C4-2B (cell line): Measurements from ENCODE around the gene SPNS3.

Experiments
- ZFX ChIP-seq: fragments of 450-650 bp; IDR thresholded peaks from 2 replicates; pipeline ENCODE4 v1.6.1; 2017
- TF ChIP-seq, protein P1 (sequence below): fragments of 450-650 bp; conservative IDR thresholded peaks from 2 replicates; pipeline ENCODE4 v1.5.1; 2017; ENCODE audit warnings: mild to moderate bottlenecking

DNA sequence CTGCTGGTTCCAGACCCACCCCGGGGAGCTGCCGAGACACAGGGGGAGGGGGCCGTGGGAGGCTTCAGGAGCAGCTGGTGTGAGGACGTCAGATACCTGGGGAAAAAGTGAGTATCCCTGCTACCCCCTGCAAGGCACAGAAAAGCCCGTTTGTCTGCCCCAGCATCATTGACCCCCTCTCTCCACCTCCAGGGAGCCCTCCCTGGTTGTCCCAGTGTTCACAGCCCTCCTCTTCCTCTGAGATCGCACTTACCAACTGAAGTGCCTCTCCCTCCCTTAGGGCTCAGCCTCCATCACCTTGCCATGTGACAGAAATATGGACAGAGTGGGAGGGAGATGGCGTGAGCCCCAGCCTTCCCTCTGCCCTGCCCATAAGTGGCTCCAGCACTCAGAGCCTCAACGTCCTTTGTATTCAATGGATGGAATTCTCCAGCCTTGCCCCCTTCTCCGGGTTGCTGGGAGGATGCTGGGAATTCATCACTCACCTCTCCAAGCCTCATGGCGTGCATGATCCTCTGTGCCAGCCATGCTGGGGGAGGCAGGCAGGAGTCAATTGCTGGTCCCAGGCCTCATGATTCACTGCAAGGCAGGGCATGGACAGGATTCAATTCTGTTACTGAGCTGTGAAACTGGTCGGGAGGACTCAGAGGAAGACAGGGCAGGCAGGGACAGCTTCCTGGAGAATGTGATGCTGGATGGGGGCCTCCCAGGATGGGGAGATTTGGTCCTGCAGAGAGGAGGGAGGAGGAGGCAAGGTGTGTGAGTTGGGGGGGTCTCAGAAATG is 14.6 kb downstream of the SPNS3 start:
- TF ChIP-seq, protein P1, sequence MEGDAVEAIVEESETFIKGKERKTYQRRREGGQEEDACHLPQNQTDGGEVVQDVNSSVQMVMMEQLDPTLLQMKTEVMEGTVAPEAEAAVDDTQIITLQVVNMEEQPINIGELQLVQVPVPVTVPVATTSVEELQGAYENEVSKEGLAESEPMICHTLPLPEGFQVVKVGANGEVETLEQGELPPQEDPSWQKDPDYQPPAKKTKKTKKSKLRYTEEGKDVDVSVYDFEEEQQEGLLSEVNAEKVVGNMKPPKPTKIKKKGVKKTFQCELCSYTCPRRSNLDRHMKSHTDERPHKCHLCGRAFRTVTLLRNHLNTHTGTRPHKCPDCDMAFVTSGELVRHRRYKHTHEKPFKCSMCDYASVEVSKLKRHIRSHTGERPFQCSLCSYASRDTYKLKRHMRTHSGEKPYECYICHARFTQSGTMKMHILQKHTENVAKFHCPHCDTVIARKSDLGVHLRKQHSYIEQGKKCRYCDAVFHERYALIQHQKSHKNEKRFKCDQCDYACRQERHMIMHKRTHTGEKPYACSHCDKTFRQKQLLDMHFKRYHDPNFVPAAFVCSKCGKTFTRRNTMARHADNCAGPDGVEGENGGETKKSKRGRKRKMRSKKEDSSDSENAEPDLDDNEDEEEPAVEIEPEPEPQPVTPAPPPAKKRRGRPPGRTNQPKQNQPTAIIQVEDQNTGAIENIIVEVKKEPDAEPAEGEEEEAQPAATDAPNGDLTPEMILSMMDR: no peak
- no peak for TF ChIP-seq ZFX
